ENCODE data around the gene ADARB2. TPM values are rescaled to one million over a fixed set of nuclear protein-coding genes. Genes with fewer than 3 reads are reported as not detected.

Gene ADARB2
- total RNA-seq, 1 donor from 2014 or later, result not detected

DNA sequence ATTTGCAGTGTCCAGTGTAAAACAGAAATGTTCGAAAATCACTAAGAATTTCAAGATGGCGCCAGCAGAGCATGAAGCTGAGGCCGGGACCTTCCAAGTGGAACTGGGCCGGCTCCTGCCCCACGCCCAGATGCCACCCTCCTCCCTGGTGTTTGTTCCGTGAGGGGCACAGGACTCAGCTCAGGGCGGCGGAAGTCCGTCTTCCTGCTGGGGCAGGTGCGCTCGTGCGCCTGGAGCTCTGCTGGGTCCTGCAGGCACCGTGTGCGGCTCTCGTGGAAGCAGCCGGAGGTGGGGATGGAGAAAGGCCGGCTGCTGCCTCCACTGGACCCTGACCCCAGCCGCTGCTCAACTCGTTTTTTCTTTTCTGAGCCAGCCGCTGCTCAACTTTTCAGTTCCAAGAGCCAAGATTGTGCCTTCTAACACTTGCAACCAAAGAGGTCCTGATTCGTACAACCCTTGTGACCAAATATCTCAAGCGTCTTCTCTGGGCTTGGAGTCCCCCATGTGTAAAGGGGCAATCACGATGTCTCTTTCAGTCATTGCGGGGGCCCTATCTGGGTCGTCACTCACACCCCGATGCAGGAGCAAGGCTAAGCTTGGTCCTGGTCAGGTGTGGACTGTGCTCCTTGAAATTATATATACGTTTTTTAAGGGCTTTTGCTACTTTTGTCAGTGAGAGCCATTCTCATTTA lies 334.4 kb downstream of the ADARB2 start:
- no peaks in the 10 kb centered on the region for H3K4me1 ChIP-seq
- intact Hi-C loops (cut with DNase I), result no loop called here
- DNase-seq (ENCODE audit: low spot score in 2 of 2), result peak in 1 of 2 donors; percentile 35
- H3K27me3 ChIP-seq, result no peaks in the 10 kb centered on the region
- H3K27ac ChIP-seq, result no peak overlapping the region
- no peaks in the 10 kb centered on the region for H3K9me3 ChIP-seq
- TF ChIP-seq, protein P1, sequence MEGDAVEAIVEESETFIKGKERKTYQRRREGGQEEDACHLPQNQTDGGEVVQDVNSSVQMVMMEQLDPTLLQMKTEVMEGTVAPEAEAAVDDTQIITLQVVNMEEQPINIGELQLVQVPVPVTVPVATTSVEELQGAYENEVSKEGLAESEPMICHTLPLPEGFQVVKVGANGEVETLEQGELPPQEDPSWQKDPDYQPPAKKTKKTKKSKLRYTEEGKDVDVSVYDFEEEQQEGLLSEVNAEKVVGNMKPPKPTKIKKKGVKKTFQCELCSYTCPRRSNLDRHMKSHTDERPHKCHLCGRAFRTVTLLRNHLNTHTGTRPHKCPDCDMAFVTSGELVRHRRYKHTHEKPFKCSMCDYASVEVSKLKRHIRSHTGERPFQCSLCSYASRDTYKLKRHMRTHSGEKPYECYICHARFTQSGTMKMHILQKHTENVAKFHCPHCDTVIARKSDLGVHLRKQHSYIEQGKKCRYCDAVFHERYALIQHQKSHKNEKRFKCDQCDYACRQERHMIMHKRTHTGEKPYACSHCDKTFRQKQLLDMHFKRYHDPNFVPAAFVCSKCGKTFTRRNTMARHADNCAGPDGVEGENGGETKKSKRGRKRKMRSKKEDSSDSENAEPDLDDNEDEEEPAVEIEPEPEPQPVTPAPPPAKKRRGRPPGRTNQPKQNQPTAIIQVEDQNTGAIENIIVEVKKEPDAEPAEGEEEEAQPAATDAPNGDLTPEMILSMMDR (IDR thresholded peaks at IDR 0.05), result no peak
- no peak overlapping the region for H3K4me3 ChIP-seq
- H3K36me3 ChIP-seq, result no peaks in the 10 kb centered on the region

DNA sequence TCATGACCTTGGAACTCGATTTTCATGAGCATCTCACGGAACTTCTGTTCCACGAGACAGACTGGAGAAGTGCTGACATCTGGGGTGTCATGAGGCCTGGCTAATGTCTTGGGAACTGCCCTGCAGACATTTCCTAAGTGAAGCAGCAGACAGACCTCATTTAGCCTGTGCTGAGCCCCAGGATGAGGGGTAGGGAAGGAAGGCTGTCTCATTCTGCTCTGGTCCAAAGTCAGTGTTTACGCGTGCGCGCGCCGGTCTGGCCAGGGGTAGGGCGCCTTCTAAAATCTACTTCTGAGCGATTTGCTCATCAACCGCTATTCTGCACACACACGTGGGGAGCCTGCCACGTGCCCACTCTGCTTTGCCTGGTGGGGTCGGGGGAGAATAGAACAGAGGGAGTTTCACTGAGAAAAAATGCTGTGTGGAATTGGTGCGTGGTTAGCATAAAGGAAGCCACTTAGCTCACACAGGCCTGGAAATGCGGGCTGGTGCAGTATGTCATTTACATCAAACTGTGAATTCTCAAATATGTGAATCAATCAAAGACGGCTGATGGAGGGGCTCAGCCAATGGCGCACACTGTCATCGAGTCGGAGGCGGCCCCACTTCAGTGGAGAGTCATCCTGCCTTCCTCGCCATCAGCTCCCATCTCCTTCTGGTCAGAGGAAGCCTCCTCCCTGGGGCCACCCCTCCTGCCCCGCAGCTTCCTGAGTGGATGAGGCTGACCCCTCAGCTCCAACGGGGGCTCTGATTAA lies 335.1 kb downstream of the ADARB2 start:
- peak in 1 of 2 donors; percentile 25 for DNase-seq (ENCODE audit: low spot score in 2 of 2)
- Histone ChIP-seq H3K4me1 (no peaks in the 10 kb centered on the region), H3K36me3 (no peaks in the 10 kb centered on the region), H3K27me3 (no peaks in the 10 kb centered on the region), H3K4me3 (no peak overlapping the region), H3K27ac (no peak overlapping the region), H3K9me3 (no peaks in the 10 kb centered on the region)
- TF ChIP-seq, protein P1 (IDR thresholded peaks at IDR 0.05), result no peak
- intact Hi-C loops (cut with DNase I), result no loop called here

DNA sequence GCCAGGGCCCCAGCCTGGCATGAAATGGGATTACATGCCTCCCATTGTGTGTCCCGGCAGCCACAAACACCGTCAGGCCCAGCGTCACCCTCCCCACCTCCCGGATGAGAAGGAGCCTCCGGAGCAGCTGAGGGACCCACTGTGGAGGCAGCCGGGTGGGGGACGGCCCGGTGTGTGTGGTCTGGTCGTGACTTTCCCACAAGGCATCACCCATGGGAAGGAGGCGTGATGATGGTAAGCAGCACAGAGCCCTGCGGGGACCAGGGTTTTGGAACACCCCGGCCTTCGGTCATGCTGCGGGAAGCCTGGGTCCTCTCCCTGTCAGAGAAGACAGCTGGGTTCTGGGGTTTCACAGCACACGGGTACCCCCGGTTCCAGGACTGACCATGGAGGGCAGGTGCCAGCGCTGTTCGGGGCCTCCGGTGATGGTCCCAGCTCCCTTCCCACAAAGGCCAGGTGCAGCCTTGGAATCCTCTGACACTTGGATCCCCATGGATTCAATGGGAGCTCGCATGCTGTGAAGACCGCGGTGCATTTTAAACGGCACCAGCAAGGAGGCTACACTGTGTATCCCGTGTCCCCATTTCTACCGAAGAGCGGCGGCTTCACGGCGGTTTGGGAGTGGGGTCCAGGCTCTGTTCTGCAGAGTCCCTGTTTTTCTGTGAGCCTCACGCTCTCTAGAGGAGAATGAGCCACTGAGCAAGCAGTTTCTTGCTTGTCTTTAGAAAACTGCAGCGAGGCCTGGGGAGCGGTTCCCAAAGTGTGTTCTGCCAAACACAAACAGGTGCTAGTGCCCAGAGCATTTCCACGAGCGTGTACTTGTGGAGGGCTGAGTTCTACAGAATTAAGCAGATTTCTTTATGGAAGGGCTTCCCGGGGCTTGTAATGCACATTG lies 336.0 kb downstream of the ADARB2 start:
- intact Hi-C loops (cut with DNase I), result no loop called here
- H3K27me3 ChIP-seq, result no peaks in the 10 kb centered on the region
- DNase-seq (ENCODE audit: low spot score in 2 of 2), result peak in 1 of 2 donors; percentile 43

DNA sequence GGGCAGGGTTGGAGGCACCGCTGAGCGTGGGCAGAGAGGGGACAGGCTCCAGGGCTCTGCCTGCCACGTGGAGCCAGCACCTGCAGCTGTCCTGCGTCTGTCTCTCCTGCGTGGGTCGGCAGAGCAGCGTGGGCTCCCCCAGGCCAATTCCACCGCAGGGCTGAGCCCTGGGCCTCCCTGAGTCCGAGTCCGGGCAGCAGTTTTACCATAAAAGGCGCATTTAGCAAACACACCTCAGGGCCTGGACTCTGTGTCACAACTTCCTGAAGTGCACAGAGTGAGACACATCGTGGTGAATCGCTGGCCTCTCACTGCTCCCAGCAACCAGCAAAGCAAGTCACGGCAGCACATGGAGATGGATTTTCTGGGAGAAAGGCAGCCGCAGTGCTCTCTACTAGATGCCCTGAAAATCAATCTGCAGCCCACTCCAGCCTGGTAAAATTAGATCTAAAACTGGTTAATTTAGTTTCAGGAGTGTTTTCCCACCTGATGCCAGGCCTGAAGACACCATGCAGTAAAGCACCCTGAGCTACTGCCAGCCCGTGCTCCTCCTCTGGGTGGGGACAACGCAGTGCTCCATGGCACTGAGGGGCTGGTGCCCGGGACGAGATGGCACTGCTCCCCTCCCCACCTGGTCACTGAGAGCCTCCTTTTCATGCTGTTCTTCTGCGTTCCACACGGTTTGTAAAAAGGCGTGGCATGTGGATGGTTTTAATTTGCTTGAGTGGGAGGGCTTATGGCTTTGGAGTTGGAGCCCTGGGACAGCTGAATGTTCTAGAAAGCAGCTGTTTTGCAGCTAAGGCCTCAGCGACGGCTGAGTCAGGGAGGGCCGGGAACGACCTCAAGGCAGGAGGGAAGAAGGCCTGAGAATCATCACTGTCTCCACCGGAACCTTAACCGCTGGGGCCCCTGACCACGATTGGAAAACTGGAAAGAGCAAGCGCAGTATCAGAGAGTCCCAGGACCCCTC lies 336.9 kb downstream of the ADARB2 start:
- Histone ChIP-seq H3K4me3 (no peak overlapping the region), H3K27ac (no peak overlapping the region), H3K9me3 (no peaks in the 10 kb centered on the region), H3K27me3 (no peaks in the 10 kb centered on the region), H3K36me3 (no peaks in the 10 kb centered on the region), H3K4me1 (no peaks in the 10 kb centered on the region)
- intact Hi-C loops (cut with DNase I), result no loop called here
- DNase-seq (ENCODE audit: low spot score in 2 of 2), result peak in 1 of 2 donors; percentile 49
- TF ChIP-seq, protein P1 (IDR thresholded peaks at IDR 0.05), result no peak

More for the DNA sequence above, 336.0 kb downstream of the ADARB2 start:
- Histone ChIP-seq H3K4me1 (no peaks in the 10 kb centered on the region), H3K9me3 (no peaks in the 10 kb centered on the region), H3K27ac (no peak overlapping the region), H3K36me3 (no peaks in the 10 kb centered on the region), H3K4me3 (no peak overlapping the region)
- TF ChIP-seq, protein P1 (IDR thresholded peaks at IDR 0.05), result no peak

All from ascending aorta (tissue), 2 donors.